HepG2 (cell line): ENCODE measurements around the gene NBPF1. TPM values are rescaled to one million over a fixed set of nuclear protein-coding genes. Genes with fewer than 3 reads are reported as not detected.

Experiments used
- CBFB ChIP-seq: sonication (generic); formaldehyde crosslinking; IDR thresholded peaks from 2 replicates; pipeline ENCODE4 v1.4.0; 2020; ENCODE audit warnings: missing genetic modification reagents
- CSRNP1 ChIP-seq: sonication (generic); formaldehyde crosslinking; IDR thresholded peaks from 2 replicates; pipeline ENCODE4 v1.8.1; 2023; ENCODE audit warnings: mild to moderate bottlenecking, missing genetic modification reagents
- FOSL2 ChIP-seq: sonication (generic); formaldehyde crosslinking; IDR thresholded peaks from 2 replicates; pipeline ENCODE4 v1.4.0; 2020; ENCODE audit warnings: missing genetic modification reagents
- GPN1 ChIP-seq: sonication (generic); formaldehyde crosslinking; IDR thresholded peaks from 2 replicates; pipeline ENCODE4 v1.5.1; 2020; ENCODE audit warnings: missing genetic modification reagents, borderline replicate concordance
- KLF16 ChIP-seq, 2 experiments: sonication (generic) in 1 of 2; formaldehyde crosslinking in 1 of 2; IDR thresholded peaks; 2 replicates each; pipeline versions ENCODE4 v1.6.1 to v1.8.0; 2016 to 2023; ENCODE audit warnings: missing genetic modification reagents in 2 of 2, missing compliant biosample characterization in 1 of 2
- MLXIP ChIP-seq: sonication (generic); formaldehyde crosslinking; IDR thresholded peaks from 2 replicates; pipeline ENCODE4 v1.9.0; 2021; ENCODE audit warnings: missing genetic modification reagents, borderline replicate concordance
- SKI ChIP-seq: fragments of 450-650 bp; IDR thresholded peaks from one replicate; pipeline ENCODE4 v1.6.1; 2018; ENCODE audit warnings: mild to moderate bottlenecking; ENCODE audit not compliant: partially characterized antibody
- SP5 ChIP-seq: IDR thresholded peaks from 2 replicates; pipeline ENCODE4 v1.6.1; 2016; ENCODE audit warnings: low read depth, borderline replicate concordance
- ZNF225 ChIP-seq: sonication (generic); formaldehyde crosslinking; IDR thresholded peaks from 2 replicates; pipeline ENCODE4 v1.4.0; 2020; ENCODE audit warnings: mild to moderate bottlenecking, missing genetic modification reagents
- ZNF235 ChIP-seq: sonication (generic); formaldehyde crosslinking; IDR thresholded peaks from 2 replicates; pipeline ENCODE4 v1.8.1; 2023; ENCODE audit warnings: mild to moderate bottlenecking, missing genetic modification reagents, borderline replicate concordance
- ZNF317 ChIP-seq: sonication (generic); formaldehyde crosslinking; IDR thresholded peaks from 2 replicates; pipeline ENCODE4 v1.5.0; 2020; ENCODE audit warnings: mild to moderate bottlenecking, missing genetic modification reagents
- ZNF547 ChIP-seq: sonication (generic); formaldehyde crosslinking; IDR thresholded peaks from 2 replicates; pipeline ENCODE4 v1.5.1; 2020; ENCODE audit warnings: mild to moderate bottlenecking, missing genetic modification reagents
- ZNF790 ChIP-seq: sonication (generic); formaldehyde crosslinking; IDR thresholded peaks from 2 replicates; pipeline ENCODE4 v1.8.0; 2022; ENCODE audit warnings: missing genetic modification reagents, mild to moderate bottlenecking, borderline replicate concordance
- ZZZ3 ChIP-seq: sonication (generic); formaldehyde crosslinking; IDR thresholded peaks from 2 replicates; pipeline ENCODE4 v1.4.0; 2020; ENCODE audit warnings: missing genetic modification reagents, mild to moderate bottlenecking, borderline replicate concordance
- polyA plus RNA-seq, 8 experiments: library from polyadenylated mRNA; depleted of rRNA in 3 of 8; stranded (reverse) in 7 of 8; unstranded in 1 of 8; fragments of >200 nt; fragmentation: Illumina TruSeq in 4 of 8; extraction: Trizol in 4 of 8; gene quantifications; 2 replicates each; pipeline versions ENCODE4 v1.2.1 to v1.2.3, GENCODE V29; 2011 to 2016; ENCODE audit warnings: low read depth in 4 of 8, missing spikeins in 1 of 8, mixed read lengths in 1 of 8; ENCODE audit not compliant: insufficient read depth in 1 of 8
- total RNA-seq, 5 experiments: library from RNA; depleted of rRNA; stranded (reverse); fragments of >200 nt; fragmentation: Illumina TruSeq; extraction: Trizol; gene quantifications; 2 replicates each; pipeline ENCODE4 v1.2.3, GENCODE V29; 2016; ENCODE audit warnings: low read depth in 1 of 5
- TF ChIP-seq, protein P1 (sequence below): IDR thresholded peaks from 2 replicates; pipeline ENCODE4 v1.6.1; 2016
- TF ChIP-seq, protein P2 (sequence below): sonication (generic); formaldehyde crosslinking; IDR thresholded peaks from 2 replicates; pipeline ENCODE4 v1.4.0; 2020; ENCODE audit warnings: missing genetic modification reagents, borderline replicate concordance
- TF ChIP-seq, protein P3 (sequence below): sonication (generic); formaldehyde crosslinking; IDR thresholded peaks from 2 replicates; pipeline ENCODE4 v1.4.0; 2020; ENCODE audit warnings: mild to moderate bottlenecking, missing genetic modification reagents

NBPF1 gene
- total and polyA plus RNA-seq, 2 of the 13 experiments (the other 11 are each of a cell fraction or from before 2014, with no cell fraction given), result 30.3 to 35.6 TPM

GRCh38 chr1:16607853-16608815 lies 5.2 kb downstream of the NBPF1 start (continued):
- peak; percentile 67; the same call in 1 of the 2 replicates for TF ChIP-seq ZNF317 (CRISPR knock-in tag)
- TF ChIP-seq KLF16 (CRISPR knock-in tag; IDR thresholded peaks at IDR 0.05), result peak in 1 of 2 experiments; percentile 76; a peak in 2 of 4 replicates
- TF ChIP-seq, protein P1, sequence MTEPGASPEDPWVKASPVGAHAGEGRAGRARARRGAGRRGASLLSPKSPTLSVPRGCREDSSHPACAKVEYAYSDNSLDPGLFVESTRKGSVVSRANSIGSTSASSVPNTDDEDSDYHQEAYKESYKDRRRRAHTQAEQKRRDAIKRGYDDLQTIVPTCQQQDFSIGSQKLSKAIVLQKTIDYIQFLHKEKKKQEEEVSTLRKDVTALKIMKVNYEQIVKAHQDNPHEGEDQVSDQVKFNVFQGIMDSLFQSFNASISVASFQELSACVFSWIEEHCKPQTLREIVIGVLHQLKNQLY (CRISPR knock-in tag), result peak; percentile 98
- peak; percentile 82; the same call in 1 of the 2 replicates for TF ChIP-seq ZNF235 (CRISPR knock-in tag)
- TF ChIP-seq MLXIP, result 0 out of 2 replicates have a peak, but pooled peaks have one; percentile 24
- peak; percentile 77; the same call in 1 of the 2 replicates for TF ChIP-seq GPN1
- TF ChIP-seq CBFB (CRISPR knock-in tag), result 0 out of 2 replicates have a peak, but pooled peaks have one; percentile 39
- TF ChIP-seq CSRNP1, result peak; percentile 46
- peak; percentile 87 for TF ChIP-seq ZNF547 (CRISPR knock-in tag)
- peak; percentile 74; the same call in 1 of the 2 replicates for TF ChIP-seq ZNF790 (CRISPR knock-in tag)
- TF ChIP-seq, protein P2, sequence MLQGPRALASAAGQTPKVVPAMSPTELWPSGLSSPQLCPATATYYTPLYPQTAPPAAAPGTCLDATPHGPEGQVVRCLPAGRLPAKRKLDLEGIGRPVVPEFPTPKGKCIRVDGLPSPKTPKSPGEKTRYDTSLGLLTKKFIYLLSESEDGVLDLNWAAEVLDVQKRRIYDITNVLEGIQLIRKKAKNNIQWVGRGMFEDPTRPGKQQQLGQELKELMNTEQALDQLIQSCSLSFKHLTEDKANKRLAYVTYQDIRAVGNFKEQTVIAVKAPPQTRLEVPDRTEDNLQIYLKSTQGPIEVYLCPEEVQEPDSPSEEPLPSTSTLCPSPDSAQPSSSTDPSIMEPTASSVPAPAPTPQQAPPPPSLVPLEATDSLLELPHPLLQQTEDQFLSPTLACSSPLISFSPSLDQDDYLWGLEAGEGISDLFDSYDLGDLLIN, result peak; percentile 74; the same call in 1 of the 2 replicates
- TF ChIP-seq FOSL2 (CRISPR knock-in tag), result peak; percentile 99
- TF ChIP-seq ZNF225 (CRISPR knock-in tag), result peak; percentile 97
- TF ChIP-seq ZZZ3 (CRISPR knock-in tag), result peak; percentile 41; the same call in 1 of the 2 replicates
- TF ChIP-seq SP5 (CRISPR knock-in tag), result peak; percentile 27; the same call in 1 of the 2 replicates
- TF ChIP-seq, protein P3, sequence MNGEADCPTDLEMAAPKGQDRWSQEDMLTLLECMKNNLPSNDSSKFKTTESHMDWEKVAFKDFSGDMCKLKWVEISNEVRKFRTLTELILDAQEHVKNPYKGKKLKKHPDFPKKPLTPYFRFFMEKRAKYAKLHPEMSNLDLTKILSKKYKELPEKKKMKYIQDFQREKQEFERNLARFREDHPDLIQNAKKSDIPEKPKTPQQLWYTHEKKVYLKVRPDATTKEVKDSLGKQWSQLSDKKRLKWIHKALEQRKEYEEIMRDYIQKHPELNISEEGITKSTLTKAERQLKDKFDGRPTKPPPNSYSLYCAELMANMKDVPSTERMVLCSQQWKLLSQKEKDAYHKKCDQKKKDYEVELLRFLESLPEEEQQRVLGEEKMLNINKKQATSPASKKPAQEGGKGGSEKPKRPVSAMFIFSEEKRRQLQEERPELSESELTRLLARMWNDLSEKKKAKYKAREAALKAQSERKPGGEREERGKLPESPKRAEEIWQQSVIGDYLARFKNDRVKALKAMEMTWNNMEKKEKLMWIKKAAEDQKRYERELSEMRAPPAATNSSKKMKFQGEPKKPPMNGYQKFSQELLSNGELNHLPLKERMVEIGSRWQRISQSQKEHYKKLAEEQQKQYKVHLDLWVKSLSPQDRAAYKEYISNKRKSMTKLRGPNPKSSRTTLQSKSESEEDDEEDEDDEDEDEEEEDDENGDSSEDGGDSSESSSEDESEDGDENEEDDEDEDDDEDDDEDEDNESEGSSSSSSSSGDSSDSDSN (CRISPR knock-in tag), result peak; percentile 79
- TF ChIP-seq SKI, result peak; percentile 32
